ENCODE results near the gene LRRC8C. TPM values are rescaled to one million over a fixed set of nuclear protein-coding genes. Genes with fewer than 3 reads are reported as not detected.
A peak's percentile ranks its signal among the peaks of the same experiment; 100 is the strongest.

The LRRC8C gene
- total RNA-seq = 2.1 and 2.2 TPM in 2 replicates

- H2AFZ ChIP-seq (ENCODE audit: low read length) = peak within 1 kb of the TSS; percentile 94
- H3K27me3 ChIP-seq (ENCODE audit: insufficient read depth, low read length) = no peaks in the 10 kb centered on the region
- H3K27ac ChIP-seq (ENCODE audit: low read depth, low read length) = peak within 1 kb of the TSS; percentile 36
- H3K4me3 ChIP-seq (ENCODE audit: insufficient read depth, low read length) = peak within 1 kb of the TSS; percentile 83
- TF ChIP-seq, protein P1, sequence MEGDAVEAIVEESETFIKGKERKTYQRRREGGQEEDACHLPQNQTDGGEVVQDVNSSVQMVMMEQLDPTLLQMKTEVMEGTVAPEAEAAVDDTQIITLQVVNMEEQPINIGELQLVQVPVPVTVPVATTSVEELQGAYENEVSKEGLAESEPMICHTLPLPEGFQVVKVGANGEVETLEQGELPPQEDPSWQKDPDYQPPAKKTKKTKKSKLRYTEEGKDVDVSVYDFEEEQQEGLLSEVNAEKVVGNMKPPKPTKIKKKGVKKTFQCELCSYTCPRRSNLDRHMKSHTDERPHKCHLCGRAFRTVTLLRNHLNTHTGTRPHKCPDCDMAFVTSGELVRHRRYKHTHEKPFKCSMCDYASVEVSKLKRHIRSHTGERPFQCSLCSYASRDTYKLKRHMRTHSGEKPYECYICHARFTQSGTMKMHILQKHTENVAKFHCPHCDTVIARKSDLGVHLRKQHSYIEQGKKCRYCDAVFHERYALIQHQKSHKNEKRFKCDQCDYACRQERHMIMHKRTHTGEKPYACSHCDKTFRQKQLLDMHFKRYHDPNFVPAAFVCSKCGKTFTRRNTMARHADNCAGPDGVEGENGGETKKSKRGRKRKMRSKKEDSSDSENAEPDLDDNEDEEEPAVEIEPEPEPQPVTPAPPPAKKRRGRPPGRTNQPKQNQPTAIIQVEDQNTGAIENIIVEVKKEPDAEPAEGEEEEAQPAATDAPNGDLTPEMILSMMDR (IDR thresholded peaks at IDR 0.05; ENCODE audit: extremely low read depth, low read depth, low read length) = no peak
- peaks cover 15% of the 10 kb centered on the region for H3K79me2 ChIP-seq (ENCODE audit: insufficient read depth, low read length)
- peak within 1 kb of the TSS; percentile 95 for H3K4me2 ChIP-seq (ENCODE audit: insufficient read depth, low read length)
- H3K9me3 ChIP-seq (ENCODE audit: low read depth, low read length) = no peaks in the 10 kb centered on the region
- H4K20me1 ChIP-seq (ENCODE audit: insufficient read depth, low read length) = no peaks in the 10 kb centered on the region
- H3K36me3 ChIP-seq (ENCODE audit: insufficient read depth, low read length) = no peaks in the 10 kb centered on the region
- peaks cover 20% of the 10 kb centered on the region for H3K4me1 ChIP-seq (ENCODE audit: insufficient read depth, low read length)
- peak; percentile 97 for DNase-seq (ENCODE audit: insufficient read length, low spot score, missing footprints)
Measured at GRCh38 chr1:89632657-89633247, at the start of gene LRRC8C. Gene LRRC8C, plus strand, starts transcription at chr1:89633120. Its CDS starts 53,354 bp downstream, at chr1:89686474.

DNA sequence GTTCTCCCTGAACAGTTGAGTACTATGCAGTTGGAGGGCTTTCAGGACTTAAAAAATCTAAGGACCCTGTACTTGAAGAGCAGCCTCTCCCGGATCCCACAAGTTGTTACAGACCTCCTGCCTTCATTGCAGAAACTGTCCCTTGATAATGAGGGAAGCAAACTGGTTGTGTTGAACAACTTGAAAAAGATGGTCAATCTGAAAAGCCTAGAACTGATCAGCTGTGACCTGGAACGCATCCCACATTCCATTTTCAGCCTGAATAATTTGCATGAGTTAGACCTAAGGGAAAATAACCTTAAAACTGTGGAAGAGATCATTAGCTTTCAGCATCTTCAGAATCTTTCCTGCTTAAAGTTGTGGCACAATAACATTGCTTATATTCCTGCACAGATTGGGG lies 48.7 kb upstream of the LRRC8C start:
- no peaks in the 10 kb centered on the region for H3K4me1 ChIP-seq (ENCODE audit: insufficient read depth, low read length)
- H2AFZ ChIP-seq (ENCODE audit: low read length) = no peak overlapping the region
- no peak overlapping the region for H3K4me3 ChIP-seq (ENCODE audit: insufficient read depth, low read length)
- no peaks in the 10 kb centered on the region for H3K36me3 ChIP-seq (ENCODE audit: insufficient read depth, low read length)
- no peak for DNase-seq (ENCODE audit: insufficient read length, low spot score, missing footprints)
- H3K9me3 ChIP-seq (ENCODE audit: low read depth, low read length) = no peaks in the 10 kb centered on the region
- no peaks in the 10 kb centered on the region for H3K27me3 ChIP-seq (ENCODE audit: insufficient read depth, low read length)
- no peaks in the 10 kb centered on the region for H3K79me2 ChIP-seq (ENCODE audit: insufficient read depth, low read length)
- TF ChIP-seq, protein P1 (IDR thresholded peaks at IDR 0.05; ENCODE audit: extremely low read depth, low read depth, low read length) = no peak
- no peak overlapping the region for H3K4me2 ChIP-seq (ENCODE audit: insufficient read depth, low read length)
- no peaks in the 10 kb centered on the region for H4K20me1 ChIP-seq (ENCODE audit: insufficient read depth, low read length)
- no peak overlapping the region for H3K27ac ChIP-seq (ENCODE audit: low read depth, low read length)

GRCh38 chr1:89584781-89585180 lies 48.1 kb upstream of the LRRC8C start:
- DNase-seq (ENCODE audit: insufficient read length, low spot score, missing footprints) = no peak
- Histone ChIP-seq H3K27ac (ENCODE audit: low read depth, low read length) (no peak overlapping the region), H3K4me2 (ENCODE audit: insufficient read depth, low read length) (no peak overlapping the region), H3K4me1 (ENCODE audit: insufficient read depth, low read length) (no peaks in the 10 kb centered on the region), H3K9me3 (ENCODE audit: low read depth, low read length) (no peaks in the 10 kb centered on the region), H4K20me1 (ENCODE audit: insufficient read depth, low read length) (no peaks in the 10 kb centered on the region), H3K36me3 (ENCODE audit: insufficient read depth, low read length) (no peaks in the 10 kb centered on the region), H3K27me3 (ENCODE audit: insufficient read depth, low read length) (no peaks in the 10 kb centered on the region), H2AFZ (ENCODE audit: low read length) (no peak overlapping the region), H3K4me3 (ENCODE audit: insufficient read depth, low read length) (no peak overlapping the region), H3K79me2 (ENCODE audit: insufficient read depth, low read length) (no peaks in the 10 kb centered on the region)
- TF ChIP-seq, protein P1 (IDR thresholded peaks at IDR 0.05; ENCODE audit: extremely low read depth, low read depth, low read length) = no peak

DNA sequence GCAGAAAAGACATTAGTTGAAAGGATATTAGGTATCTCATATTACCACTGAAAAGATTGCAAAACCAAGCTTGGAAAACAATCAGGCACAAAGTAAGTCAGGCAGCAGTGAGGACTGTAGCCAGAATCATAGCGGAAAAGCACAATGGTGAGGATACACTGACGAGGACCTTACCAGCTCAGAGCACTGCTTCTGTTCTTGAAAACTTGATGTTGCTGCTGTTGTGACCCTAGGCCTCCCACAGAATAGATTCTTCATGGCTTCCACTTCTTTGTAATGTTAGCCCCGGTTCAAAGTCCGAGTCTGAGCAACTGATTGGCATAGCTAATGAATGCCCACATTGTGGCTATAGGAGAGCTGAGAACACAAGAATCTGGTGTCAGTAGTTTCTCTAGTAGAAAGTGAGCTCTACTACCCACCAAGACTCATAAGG lies 45.2 kb upstream of the LRRC8C start:
- H3K4me3 ChIP-seq (ENCODE audit: insufficient read depth, low read length) = no peak overlapping the region
- no peaks in the 10 kb centered on the region for H3K79me2 ChIP-seq (ENCODE audit: insufficient read depth, low read length)
- no peak overlapping the region for H3K4me2 ChIP-seq (ENCODE audit: insufficient read depth, low read length)
- no peak for DNase-seq (ENCODE audit: insufficient read length, low spot score, missing footprints)
- no peaks in the 10 kb centered on the region for H3K9me3 ChIP-seq (ENCODE audit: low read depth, low read length)
- H4K20me1 ChIP-seq (ENCODE audit: insufficient read depth, low read length) = no peaks in the 10 kb centered on the region
- H3K36me3 ChIP-seq (ENCODE audit: insufficient read depth, low read length) = no peaks in the 10 kb centered on the region
- H3K27ac ChIP-seq (ENCODE audit: low read depth, low read length) = no peak overlapping the region
- TF ChIP-seq, protein P1 (IDR thresholded peaks at IDR 0.05; ENCODE audit: extremely low read depth, low read depth, low read length) = no peak
- H3K4me1 ChIP-seq (ENCODE audit: insufficient read depth, low read length) = peaks cover 11% of the 10 kb centered on the region
- H3K27me3 ChIP-seq (ENCODE audit: insufficient read depth, low read length) = no peaks in the 10 kb centered on the region
- H2AFZ ChIP-seq (ENCODE audit: low read length) = no peak overlapping the region

Measured in osteoblast (primary cell).